ENCODE data around the gene MARCHF2. TPM values are rescaled to one million over a fixed set of nuclear protein-coding genes. Genes with fewer than 3 reads are reported as not detected.

MARCHF2 gene, protein sequence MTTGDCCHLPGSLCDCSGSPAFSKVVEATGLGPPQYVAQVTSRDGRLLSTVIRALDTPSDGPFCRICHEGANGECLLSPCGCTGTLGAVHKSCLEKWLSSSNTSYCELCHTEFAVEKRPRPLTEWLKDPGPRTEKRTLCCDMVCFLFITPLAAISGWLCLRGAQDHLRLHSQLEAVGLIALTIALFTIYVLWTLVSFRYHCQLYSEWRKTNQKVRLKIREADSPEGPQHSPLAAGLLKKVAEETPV
- total RNA-seq = 100 to 1,000 TPM in 1 of 4 donors, 10 to 100 TPM in 3; 44.1 to 161 (median 62.8) TPM

DNA sequence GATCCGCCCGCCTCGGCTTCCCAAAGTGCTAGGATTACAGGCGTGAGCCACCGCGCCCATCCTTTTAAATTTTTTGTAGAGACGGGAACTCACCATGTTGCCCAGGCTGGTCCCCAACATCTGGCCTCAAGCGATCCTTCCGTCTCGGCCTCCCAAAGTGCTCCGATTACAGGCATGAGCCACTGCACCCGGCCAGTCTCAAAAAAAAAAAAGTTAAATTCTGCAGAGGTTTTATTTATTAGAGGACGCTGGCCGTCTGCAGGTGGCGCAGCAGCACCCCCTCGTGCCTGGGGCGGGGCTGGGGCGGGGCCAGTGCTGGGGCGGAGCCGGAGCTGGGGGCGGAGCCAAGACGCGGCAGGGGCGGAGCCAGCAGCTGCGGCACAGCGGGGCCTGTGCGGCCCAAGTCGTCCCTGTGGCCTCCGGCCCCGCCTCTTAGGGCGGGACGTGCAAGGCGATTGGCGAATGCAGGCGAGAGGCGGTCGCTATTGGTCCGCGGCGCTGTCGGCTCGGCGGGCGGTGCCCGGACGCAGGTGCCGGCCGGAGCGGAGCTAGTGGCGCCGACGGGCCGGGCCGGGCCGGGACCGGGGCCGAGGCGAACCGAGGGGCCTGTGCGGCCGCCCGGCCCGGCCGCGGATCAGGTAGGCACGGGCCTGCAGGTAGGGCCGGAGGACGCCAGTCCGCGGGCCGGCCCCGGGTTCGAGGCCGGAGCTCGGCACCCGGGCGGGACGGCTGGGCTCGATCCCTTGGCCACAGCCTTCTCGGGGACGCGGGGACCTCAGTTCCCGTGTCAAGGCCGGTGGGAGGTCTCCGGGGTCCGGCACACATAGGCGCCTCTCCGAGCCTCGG lies at the start of gene MARCHF2:
Gene MARCHF2, plus strand, starts transcription at position 523 of the 846 bp plus-strand sequence. CDS start 8,536 bp downstream, outside the sequence.
- TF ChIP-seq POLR2A (IDR thresholded peaks at IDR 0.05) = peak in 1 of 2 donors; percentile 75
- TF ChIP-seq, protein P1, sequence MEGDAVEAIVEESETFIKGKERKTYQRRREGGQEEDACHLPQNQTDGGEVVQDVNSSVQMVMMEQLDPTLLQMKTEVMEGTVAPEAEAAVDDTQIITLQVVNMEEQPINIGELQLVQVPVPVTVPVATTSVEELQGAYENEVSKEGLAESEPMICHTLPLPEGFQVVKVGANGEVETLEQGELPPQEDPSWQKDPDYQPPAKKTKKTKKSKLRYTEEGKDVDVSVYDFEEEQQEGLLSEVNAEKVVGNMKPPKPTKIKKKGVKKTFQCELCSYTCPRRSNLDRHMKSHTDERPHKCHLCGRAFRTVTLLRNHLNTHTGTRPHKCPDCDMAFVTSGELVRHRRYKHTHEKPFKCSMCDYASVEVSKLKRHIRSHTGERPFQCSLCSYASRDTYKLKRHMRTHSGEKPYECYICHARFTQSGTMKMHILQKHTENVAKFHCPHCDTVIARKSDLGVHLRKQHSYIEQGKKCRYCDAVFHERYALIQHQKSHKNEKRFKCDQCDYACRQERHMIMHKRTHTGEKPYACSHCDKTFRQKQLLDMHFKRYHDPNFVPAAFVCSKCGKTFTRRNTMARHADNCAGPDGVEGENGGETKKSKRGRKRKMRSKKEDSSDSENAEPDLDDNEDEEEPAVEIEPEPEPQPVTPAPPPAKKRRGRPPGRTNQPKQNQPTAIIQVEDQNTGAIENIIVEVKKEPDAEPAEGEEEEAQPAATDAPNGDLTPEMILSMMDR (IDR thresholded peaks at IDR 0.05) = peak; percentile 62 to 85 (median 76)
- H3K27me3 ChIP-seq = no peaks in the 10 kb centered on the region
- intact Hi-C loops (cut with DNase I; ENCODE audit: low total_unique reads) = no loop called here
- H3K4me3 ChIP-seq = peak within 1 kb of the TSS; percentile 58 to 94
- peak within 1 kb of the TSS; percentile 33 to 70 for H3K27ac ChIP-seq
- peak; percentile 95 to 98 for DNase-seq
- H3K9me3 ChIP-seq = no peaks in the 10 kb centered on the region
- no peaks in the 10 kb centered on the region for H3K4me1 ChIP-seq
- no peaks in the 10 kb centered on the region for H3K36me3 ChIP-seq

DNA sequence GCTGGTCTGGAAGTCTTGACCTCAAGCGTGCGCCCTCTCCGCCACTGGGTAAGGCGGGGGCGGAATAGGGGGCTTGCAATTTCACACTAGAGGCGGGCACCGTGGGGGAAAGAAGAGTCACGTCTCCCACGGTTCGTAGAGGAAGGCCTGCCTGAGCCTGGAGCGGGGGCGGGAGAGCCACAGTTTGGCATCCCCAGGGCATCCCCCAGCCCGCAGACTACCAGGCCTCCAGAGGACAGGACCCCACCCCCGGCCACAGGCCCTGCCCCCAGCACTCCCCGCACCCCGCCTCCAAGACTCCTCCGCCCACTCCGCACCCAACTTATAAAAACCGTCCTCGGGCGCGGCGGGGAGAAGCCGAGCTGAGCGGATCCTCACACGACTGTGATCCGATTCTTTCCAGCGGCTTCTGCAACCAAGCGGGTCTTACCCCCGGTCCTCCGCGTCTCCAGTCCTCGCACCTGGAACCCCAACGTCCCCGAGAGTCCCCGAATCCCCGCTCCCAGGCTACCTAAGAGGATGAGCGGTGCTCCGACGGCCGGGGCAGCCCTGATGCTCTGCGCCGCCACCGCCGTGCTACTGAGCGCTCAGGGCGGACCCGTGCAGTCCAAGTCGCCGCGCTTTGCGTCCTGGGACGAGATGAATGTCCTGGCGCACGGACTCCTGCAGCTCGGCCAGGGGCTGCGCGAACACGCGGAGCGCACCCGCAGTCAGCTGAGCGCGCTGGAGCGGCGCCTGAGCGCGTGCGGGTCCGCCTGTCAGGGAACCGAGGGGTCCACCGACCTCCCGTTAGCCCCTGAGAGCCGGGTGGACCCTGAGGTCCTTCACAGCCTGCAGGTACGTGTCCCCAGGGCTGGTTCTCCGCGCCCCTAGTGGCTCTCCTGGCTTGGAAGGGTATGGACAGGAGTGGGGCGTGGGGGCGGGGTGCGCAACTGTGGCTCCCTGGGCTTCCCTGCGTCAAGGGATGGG lies 49.0 kb upstream of the MARCHF2 start, which contains the start of gene ANGPTL4:
Gene ANGPTL4, plus strand, starts transcription at position 353 of the 969 bp plus-strand sequence. Its CDS starts 167 bp downstream, at position 520.
- Histone ChIP-seq H3K27ac (peak within 1 kb of the TSS; percentile 49 to 72), H3K4me3 (peak within 1 kb of the TSS; percentile 39 to 40), H3K4me1 (peaks cover 0 to 6% of the 10 kb centered on the region in 2 donors), H3K9me3 (no peaks in the 10 kb centered on the region), H3K27me3 (no peaks in the 10 kb centered on the region), H3K36me3 (no peaks in the 10 kb centered on the region)
- peak; percentile 62 to 80 for DNase-seq
- TF ChIP-seq, protein P1 (IDR thresholded peaks at IDR 0.05) = peak in 1 of 4 experiments; percentile 27
- TF ChIP-seq POLR2A (IDR thresholded peaks at IDR 0.05) = peak in 1 of 2 donors; percentile 52
- intact Hi-C loops (cut with DNase I; ENCODE audit: low total_unique reads) = no loop called here

DNA sequence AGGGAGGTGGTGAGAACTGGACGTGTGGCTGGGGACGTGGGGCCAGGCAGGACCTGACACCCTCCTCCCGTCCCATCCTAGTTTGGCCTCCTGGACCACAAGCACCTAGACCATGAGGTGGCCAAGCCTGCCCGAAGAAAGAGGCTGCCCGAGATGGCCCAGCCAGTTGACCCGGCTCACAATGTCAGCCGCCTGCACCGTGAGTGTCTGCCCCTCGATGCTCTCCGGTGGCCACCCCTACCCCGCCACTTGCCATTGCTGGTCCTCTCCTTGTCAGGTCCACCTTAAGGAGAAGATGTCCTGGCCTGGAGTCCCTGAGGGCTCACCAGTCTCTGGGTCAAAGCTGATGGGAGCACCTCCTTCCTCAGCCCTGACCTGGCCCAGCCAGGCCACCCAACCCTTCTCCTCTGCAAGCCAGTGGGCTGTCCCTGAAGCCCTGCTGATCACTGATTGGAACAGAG lies 47.0 kb upstream of the MARCHF2 start:
- Histone ChIP-seq H3K27me3 (no peaks in the 10 kb centered on the region), H3K9me3 (no peaks in the 10 kb centered on the region), H3K4me1 (peaks cover 0 to 6% of the 10 kb centered on the region in 2 donors), H3K36me3 (no peaks in the 10 kb centered on the region), H3K27ac (peak overlapping the region in 1 of 2 donors; percentile 72), H3K4me3 (no peak overlapping the region)
- TF ChIP-seq, protein P1 (IDR thresholded peaks at IDR 0.05) = no peak
- no peak for TF ChIP-seq POLR2A (IDR thresholded peaks at IDR 0.05)
- no peak for DNase-seq
- intact Hi-C loops (cut with DNase I; ENCODE audit: low total_unique reads) = no loop called here

DNA sequence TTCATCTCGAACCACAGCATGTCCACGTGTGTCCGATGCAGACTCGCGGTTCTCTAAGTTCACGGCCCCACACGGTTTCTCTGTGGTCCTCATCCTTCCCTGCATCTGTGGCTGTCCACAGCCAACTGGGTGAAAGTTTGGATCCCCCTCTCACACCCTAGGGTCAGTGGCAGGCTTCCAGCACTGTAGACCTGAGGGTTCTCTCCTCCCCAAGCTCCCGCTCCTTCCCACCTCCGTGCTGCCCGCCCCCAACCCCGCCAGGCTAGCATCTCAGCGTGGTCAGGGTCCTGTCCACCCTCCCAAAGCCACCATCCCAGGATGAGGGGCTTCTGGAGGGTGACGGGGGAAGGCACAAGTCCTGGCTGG lies 46.2 kb upstream of the MARCHF2 start:
- Histone ChIP-seq H3K27ac (peak overlapping the region; percentile 10 to 72), H3K4me1 (peaks cover 0 to 6% of the 10 kb centered on the region in 2 donors), H3K36me3 (no peaks in the 10 kb centered on the region), H3K9me3 (no peaks in the 10 kb centered on the region), H3K4me3 (peak overlapping the region; percentile 0 to 8), H3K27me3 (no peaks in the 10 kb centered on the region)
- TF ChIP-seq, protein P1 (IDR thresholded peaks at IDR 0.05) = no peak
- TF ChIP-seq POLR2A (IDR thresholded peaks at IDR 0.05) = no peak
- peak; percentile 59 to 74 for DNase-seq
- intact Hi-C loops (cut with DNase I; ENCODE audit: low total_unique reads) = no loop called here
